Loucy (cell line): Measurements from ENCODE around the gene ZBED4.

Experiments
- H2AFZ ChIP-seq: fragments of 200-600 bp; sonication (generic); 2 replicates; pipeline ENCODE4 v1.6.0; 2016; ENCODE audit warnings: antibody characterized with exemption, mild to moderate bottlenecking, low read length, moderate library complexity
- H3F3A ChIP-seq: fragments of 200-600 bp; 2 replicates; pipeline ENCODE4 v1.6.0; 2016; ENCODE audit warnings: antibody characterized with exemption, low read depth, mild to moderate bottlenecking
- H3K27me3 ChIP-seq: fragments of 200-600 bp; sonication (generic); 2 replicates; pipeline ENCODE4 v1.6.1; 2014; ENCODE audit warnings: low read length, mild to moderate bottlenecking; ENCODE audit not compliant: insufficient read depth, poor library complexity, severe bottlenecking
- H3K36me3 ChIP-seq: fragments of 200-600 bp; sonication (generic); 2 replicates; pipeline ENCODE4 v1.6.1; 2016; ENCODE audit warnings: low read length; ENCODE audit not compliant: insufficient read depth
- H3K4me1 ChIP-seq: fragments of 200-600 bp; sonication (generic); 2 replicates; pipeline ENCODE4 v1.5.1; 2014; ENCODE audit warnings: low read length, mild to moderate bottlenecking; ENCODE audit not compliant: insufficient read depth, poor library complexity, severe bottlenecking
- H3K4me2 ChIP-seq: fragments of 200-600 bp; sonication (generic); 2 replicates; pipeline ENCODE4 v1.6.0; 2014; ENCODE audit warnings: antibody characterized with exemption, low read length, low read depth, mild to moderate bottlenecking; ENCODE audit not compliant: poor library complexity, severe bottlenecking
- H3K4me3 ChIP-seq: fragments of 200-600 bp; sonication (generic); 2 replicates; pipeline ENCODE4 v1.5.1; 2014; ENCODE audit warnings: low read length, mild to moderate bottlenecking, mixed read lengths; ENCODE audit not compliant: poor library complexity, severe bottlenecking
- H3K79me2 ChIP-seq: fragments of 200-600 bp; sonication (generic); 2 replicates; pipeline ENCODE4 v1.6.1; 2014; ENCODE audit warnings: low read length; ENCODE audit not compliant: insufficient read depth
- H3K9ac ChIP-seq: fragments of 200-600 bp; sonication (generic); 2 replicates; pipeline ENCODE4 v1.6.0; 2014; ENCODE audit warnings: mild to moderate bottlenecking, low read depth, low read length, moderate library complexity; ENCODE audit not compliant: poor library complexity, severe bottlenecking
- H3K9me2 ChIP-seq: fragments of 200-600 bp; sonication (generic); replicated peaks from 2 replicates; pipeline ENCODE4 v1.6.1; 2016; ENCODE audit warnings: low read depth, low read length, mixed read lengths
- H3K9me3 ChIP-seq: fragments of 200-600 bp; sonication (generic); 2 replicates; pipeline ENCODE4 v1.6.1; 2014; ENCODE audit warnings: mild to moderate bottlenecking, antibody characterized with exemption, low read length, low read depth; ENCODE audit not compliant: insufficient read depth
- H4K20me1 ChIP-seq: fragments of 200-600 bp; sonication (generic); 2 replicates; pipeline ENCODE4 v1.6.0; 2014; ENCODE audit warnings: antibody characterized with exemption, low read length, mild to moderate bottlenecking; ENCODE audit not compliant: insufficient read depth, poor library complexity, severe bottlenecking
- EZH2phosphoT487 ChIP-seq: fragments of 200-600 bp; IDR thresholded peaks from 2 replicates; pipeline ENCODE4 v1.6.1; 2018; ENCODE audit warnings: antibody characterized with exemption, mild to moderate bottlenecking, moderate library complexity, borderline replicate concordance
- TF ChIP-seq, protein P1 (sequence below): fragments of 200-600 bp; sonication (generic); conservative IDR thresholded peaks from 2 replicates; pipeline ENCODE4 v1.5.1; 2014; ENCODE audit warnings: mild to moderate bottlenecking, antibody characterized with exemption, low read length

The ZBED4 gene

DNA sequence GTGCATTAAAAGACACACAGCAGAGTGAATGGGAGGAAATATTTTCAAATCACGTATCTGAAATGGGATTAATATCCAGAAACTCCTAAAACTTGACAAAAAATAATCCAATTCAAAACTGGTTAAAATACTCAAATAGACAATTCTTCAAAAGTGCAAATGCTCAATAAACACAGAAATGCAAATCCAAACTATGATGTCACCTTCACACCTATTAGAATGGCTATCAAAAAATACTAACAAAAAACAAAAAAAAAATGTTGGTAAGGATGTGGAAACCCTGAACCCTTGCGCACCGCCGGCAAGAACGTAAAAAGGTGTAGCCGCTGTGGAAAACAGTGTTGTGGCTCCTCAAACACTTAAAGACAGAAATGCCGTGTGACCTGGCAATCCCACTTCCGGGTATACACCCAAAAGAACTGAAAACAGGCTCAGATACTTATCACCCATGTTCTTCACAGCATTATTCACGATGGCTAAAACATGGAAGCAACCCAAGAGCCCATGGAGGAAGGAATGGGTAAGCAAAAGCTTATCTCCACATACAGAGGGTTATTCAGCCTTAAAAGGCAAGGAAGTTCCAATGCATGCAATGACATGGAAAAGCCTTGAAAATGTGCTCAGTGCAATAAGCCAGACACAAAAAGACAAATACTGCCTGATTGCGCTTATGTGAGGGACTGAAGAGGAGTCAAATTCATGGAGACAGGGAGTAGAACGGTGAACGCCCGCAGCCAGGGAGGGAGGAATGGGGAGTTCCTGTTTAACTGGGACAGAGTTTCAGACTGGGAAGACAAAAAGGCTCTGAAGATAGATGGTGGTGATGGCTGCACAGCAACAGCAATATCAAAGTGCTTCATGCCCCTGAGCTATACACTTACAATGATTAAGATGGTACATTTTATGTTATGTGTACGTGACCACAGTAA lies 45.6 kb upstream of the ZBED4 start:
- no peak for TF ChIP-seq EZH2phosphoT487
- TF ChIP-seq, protein P1, sequence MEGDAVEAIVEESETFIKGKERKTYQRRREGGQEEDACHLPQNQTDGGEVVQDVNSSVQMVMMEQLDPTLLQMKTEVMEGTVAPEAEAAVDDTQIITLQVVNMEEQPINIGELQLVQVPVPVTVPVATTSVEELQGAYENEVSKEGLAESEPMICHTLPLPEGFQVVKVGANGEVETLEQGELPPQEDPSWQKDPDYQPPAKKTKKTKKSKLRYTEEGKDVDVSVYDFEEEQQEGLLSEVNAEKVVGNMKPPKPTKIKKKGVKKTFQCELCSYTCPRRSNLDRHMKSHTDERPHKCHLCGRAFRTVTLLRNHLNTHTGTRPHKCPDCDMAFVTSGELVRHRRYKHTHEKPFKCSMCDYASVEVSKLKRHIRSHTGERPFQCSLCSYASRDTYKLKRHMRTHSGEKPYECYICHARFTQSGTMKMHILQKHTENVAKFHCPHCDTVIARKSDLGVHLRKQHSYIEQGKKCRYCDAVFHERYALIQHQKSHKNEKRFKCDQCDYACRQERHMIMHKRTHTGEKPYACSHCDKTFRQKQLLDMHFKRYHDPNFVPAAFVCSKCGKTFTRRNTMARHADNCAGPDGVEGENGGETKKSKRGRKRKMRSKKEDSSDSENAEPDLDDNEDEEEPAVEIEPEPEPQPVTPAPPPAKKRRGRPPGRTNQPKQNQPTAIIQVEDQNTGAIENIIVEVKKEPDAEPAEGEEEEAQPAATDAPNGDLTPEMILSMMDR, result no peak
- no peaks in the 10 kb centered on the region for H3K9me2 ChIP-seq
- H3K4me1 ChIP-seq, result peaks cover 33% of the 10 kb centered on the region
- no peak overlapping the region for H3K4me3 ChIP-seq
- H3K79me2 ChIP-seq, result peaks cover 100% of the 10 kb centered on the region
- H3K9me3 ChIP-seq, result no peaks in the 10 kb centered on the region
- peak overlapping the region; percentile 9 for H3K4me2 ChIP-seq
- H2AFZ ChIP-seq, result no peak overlapping the region
- peaks cover 63% of the 10 kb centered on the region; the same call in 1 of the 2 replicates for H3K36me3 ChIP-seq
- no peaks in the 10 kb centered on the region for H3K27me3 ChIP-seq
- peaks cover 97% of the 10 kb centered on the region for H4K20me1 ChIP-seq
- H3K9ac ChIP-seq, result no peak overlapping the region
- H3F3A ChIP-seq, result no peaks in the 10 kb centered on the region; the same call in 1 of the 2 replicates

- no peak overlapping the region for H2AFZ ChIP-seq
- TF ChIP-seq, protein P1, result no peak
- TF ChIP-seq EZH2phosphoT487, result no peak
- H3K36me3 ChIP-seq, result peaks cover 57% of the 10 kb centered on the region; the same call in 1 of the 2 replicates
- no peak overlapping the region for H3K4me3 ChIP-seq
- H3K9me2 ChIP-seq, result no peaks in the 10 kb centered on the region
- no peaks in the 10 kb centered on the region for H3K9me3 ChIP-seq
- peaks cover 95% of the 10 kb centered on the region for H4K20me1 ChIP-seq
- no peaks in the 10 kb centered on the region; the same call in 1 of the 2 replicates for H3F3A ChIP-seq
- H3K79me2 ChIP-seq, result peaks cover 100% of the 10 kb centered on the region
- H3K27me3 ChIP-seq, result no peaks in the 10 kb centered on the region
- H3K9ac ChIP-seq, result no peak overlapping the region
- peaks cover 40% of the 10 kb centered on the region for H3K4me1 ChIP-seq
- H3K4me2 ChIP-seq, result peak overlapping the region; percentile 39
Measured at GRCh38 chr22:49810363-49811019, 43.2 kb upstream of the ZBED4 start.

- H4K20me1 ChIP-seq, result peaks cover 95% of the 10 kb centered on the region
- H3K36me3 ChIP-seq, result peaks cover 62% of the 10 kb centered on the region; the same call in 1 of the 2 replicates
- peak overlapping the region; percentile 39 for H3K4me2 ChIP-seq
Measured at GRCh38 chr22:49811020-49811791, 42.4 kb upstream of the ZBED4 start.

More at GRCh38 chr22:49811020-49811791, 42.4 kb upstream of the ZBED4 start:
- no peaks in the 10 kb centered on the region for H3K9me3 ChIP-seq
- no peak for TF ChIP-seq EZH2phosphoT487
- H3K27me3 ChIP-seq, result no peaks in the 10 kb centered on the region
- H2AFZ ChIP-seq, result no peak overlapping the region
- no peaks in the 10 kb centered on the region; the same call in 1 of the 2 replicates for H3F3A ChIP-seq
- H3K9me2 ChIP-seq, result no peaks in the 10 kb centered on the region
- no peak overlapping the region for H3K9ac ChIP-seq
- H3K4me1 ChIP-seq, result peaks cover 45% of the 10 kb centered on the region
- H3K4me3 ChIP-seq, result peak overlapping the region; percentile 16
- H3K79me2 ChIP-seq, result peaks cover 100% of the 10 kb centered on the region
